Endodermal cell (in vitro differentiated cells): Measurements from ENCODE around the gene PANX3. TPM values are rescaled to one million over a fixed set of nuclear protein-coding genes. Genes with fewer than 3 reads are reported as not detected.

ENCODE experiments used
- DNase-seq: peaks from one replicate; pipeline ENCODE4 v3.0.0-alpha.2; 2017
- H3K27ac ChIP-seq: 2 replicates; pipeline ENCODE4 v1.5.1; 2013; ENCODE audit warnings: mild to moderate bottlenecking, low read depth, low read length, moderate library complexity
- H3K27me3 ChIP-seq: 2 replicates; pipeline ENCODE4 v1.6.1; 2013; ENCODE audit warnings: mild to moderate bottlenecking, low read length, moderate library complexity; ENCODE audit not compliant: insufficient read depth, control insufficient read depth, poor library complexity, severe bottlenecking
- H3K36me3 ChIP-seq: 2 replicates; pipeline ENCODE4 v1.7.0; 2013; ENCODE audit warnings: mild to moderate bottlenecking, low read length, moderate library complexity; ENCODE audit not compliant: control insufficient read depth, insufficient read depth
- H3K4me1 ChIP-seq: one replicate; pipeline ENCODE4 v1.7.0; 2013; ENCODE audit warnings: low read length; ENCODE audit not compliant: control insufficient read depth, insufficient read depth
- H3K4me3 ChIP-seq: 2 replicates; pipeline ENCODE4 v1.5.1; 2013; ENCODE audit warnings: mild to moderate bottlenecking, low read length, moderate library complexity
- H3K9ac ChIP-seq: 2 replicates; pipeline ENCODE4 v1.6.1; 2013; ENCODE audit warnings: mild to moderate bottlenecking, low read length, moderate library complexity; ENCODE audit not compliant: poor library complexity, severe bottlenecking; ENCODE audit errors: extremely low read depth
- H3K9me3 ChIP-seq: 2 replicates; pipeline ENCODE4 v1.6.1; 2013; ENCODE audit warnings: mild to moderate bottlenecking, low read length, moderate library complexity; ENCODE audit not compliant: control insufficient read depth
- H3K27ac Mint-ChIP-seq: 2 replicates; pipeline ENCODE4 v1.8.0; 2020; ENCODE audit warnings: mixed read lengths
- H3K27me3 Mint-ChIP-seq: 2 replicates; pipeline ENCODE4 v1.8.0; 2021; ENCODE audit warnings: mild to moderate bottlenecking, mixed read lengths; ENCODE audit not compliant: insufficient read depth
- H3K36me3 Mint-ChIP-seq: 2 replicates; pipeline ENCODE4 v1.8.0; 2020; ENCODE audit warnings: low read depth, mixed read lengths
- H3K4me1 Mint-ChIP-seq: 2 replicates; pipeline ENCODE4 v1.8.0; 2020; ENCODE audit warnings: mixed read lengths
- H3K4me3 Mint-ChIP-seq: 2 replicates; pipeline ENCODE4 v1.8.0; 2020; ENCODE audit warnings: mild to moderate bottlenecking, moderate library complexity, mixed read lengths
- H3K9me3 Mint-ChIP-seq: 2 replicates; pipeline ENCODE4 v1.8.0; 2020; ENCODE audit warnings: mild to moderate bottlenecking, mixed read lengths
- CTCF ChIP-seq: fragments of 200-600 bp; sonication (generic); conservative IDR thresholded peaks from 2 replicates; pipeline ENCODE4 v1.5.0; 2021; ENCODE audit warnings: antibody characterized with exemption, mild to moderate bottlenecking
- WGBS, 2 experiments: methylation state at CpG; one replicate each; pipeline versions ENCODE4 v1.1.5 to v1.1.7; 2013; ENCODE audit warnings: missing lambda C conversion rate in 2 of 2, mixed read lengths in 1 of 2; ENCODE audit not compliant: insufficient coverage in 1 of 2, insufficient read length in 1 of 2; 5-methylcytosine and 5-hydroxymethylcytosine counted together
- total RNA-seq, 2 donors: library from RNA; stranded (reverse); fragmentation: NEBNext Ultra II Directional in 1 of 2; extraction: Animal tissue kit (Norgen Biotek cat#: 25700) in 1 of 2; gene quantifications; 2 replicates in 1 of 2; 3 replicates in 1 of 2; pipeline ENCODE4 v1.2.1, GENCODE V29; 2021

The PANX3 gene
- total RNA-seq, 2 donors from 2014 or later, result not detected

GRCh38 chr11:124577716-124578427 lies 33.4 kb upstream of the PANX3 start:
- TF ChIP-seq CTCF, result no peak
- peaks cover 2% of the 10 kb centered on the region for H3K9me3 Mint-ChIP-seq
- H3K27me3 Mint-ChIP-seq, result no peaks in the 10 kb centered on the region
- H3K9ac ChIP-seq, result no peak overlapping the region
- H3K4me3 ChIP-seq, result no peak overlapping the region
- no peaks in the 10 kb centered on the region for H3K36me3 Mint-ChIP-seq
- H3K4me1 ChIP-seq, result peaks cover 19% of the 10 kb centered on the region
- no peak for DNase-seq
- no peak overlapping the region for H3K27ac Mint-ChIP-seq
- H3K36me3 ChIP-seq, result no peaks in the 10 kb centered on the region
- peaks cover 26% of the 10 kb centered on the region for H3K4me1 Mint-ChIP-seq
- no peak overlapping the region for H3K27ac ChIP-seq
- H3K4me3 Mint-ChIP-seq, result no peak overlapping the region
- no peaks in the 10 kb centered on the region for H3K27me3 ChIP-seq
- H3K9me3 ChIP-seq, result no peaks in the 10 kb centered on the region
- WGBS, 2 experiments, result 96 to 99% methylated on average over 6 of the region's 6 CpGs

GRCh38 chr11:124578761-124579160 lies 32.5 kb upstream of the PANX3 start:
- no peaks in the 10 kb centered on the region for H3K9me3 ChIP-seq
- H3K27me3 ChIP-seq, result no peaks in the 10 kb centered on the region
- H3K4me3 ChIP-seq, result no peak overlapping the region
- no peak for TF ChIP-seq CTCF
- H3K27ac ChIP-seq, result no peak overlapping the region
- WGBS, 2 experiments, result 85 to 87% methylated on average over 3 to 4 of the region's 4 CpGs
- Mint-ChIP-seq H3K36me3 (no peaks in the 10 kb centered on the region), H3K4me1 (peaks cover 30% of the 10 kb centered on the region), H3K4me3 (no peak overlapping the region), H3K27me3 (no peaks in the 10 kb centered on the region), H3K9me3 (no peaks in the 10 kb centered on the region), H3K27ac (no peak overlapping the region)
- H3K9ac ChIP-seq, result no peak overlapping the region
- no peaks in the 10 kb centered on the region for H3K36me3 ChIP-seq
- H3K4me1 ChIP-seq, result peaks cover 19% of the 10 kb centered on the region
- DNase-seq, result no peak

GRCh38 chr11:124581817-124582216 lies 29.4 kb upstream of the PANX3 start:
- H3K27ac ChIP-seq, result no peak overlapping the region
- Mint-ChIP-seq H3K27ac (no peak overlapping the region), H3K9me3 (no peaks in the 10 kb centered on the region), H3K36me3 (no peaks in the 10 kb centered on the region), H3K4me3 (no peak overlapping the region), H3K4me1 (peaks cover 46% of the 10 kb centered on the region), H3K27me3 (no peaks in the 10 kb centered on the region)
- no peaks in the 10 kb centered on the region for H3K9me3 ChIP-seq
- H3K4me3 ChIP-seq, result no peak overlapping the region
- DNase-seq, result no peak
- H3K36me3 ChIP-seq, result no peaks in the 10 kb centered on the region
- TF ChIP-seq CTCF, result no peak
- peaks cover 36% of the 10 kb centered on the region for H3K4me1 ChIP-seq
- H3K9ac ChIP-seq, result no peak overlapping the region
- H3K27me3 ChIP-seq, result no peaks in the 10 kb centered on the region
- WGBS, 2 experiments, result 90 to 94% methylated on average over 4 to 6 of the region's 6 CpGs
